ENCODE measurements around the gene ZNF771. TPM values are rescaled to one million over a fixed set of nuclear protein-coding genes. Genes with fewer than 3 reads are reported as not detected.
A peak's percentile ranks its signal among the peaks of the same experiment; 100 is the strongest.

The ZNF771 gene
- total RNA-seq, 2 donors from 2014 or later = 32.3 to 36.3 TPM

GRCh38 chr16:30368122-30368791, 39.1 kb upstream of the ZNF771 start:
- Histone ChIP-seq H3K4me3 (peak overlapping the region; percentile 68 to 83), H3K27me3 (replicated peaks; ENCODE audit: insufficient read depth) (no peaks in the 10 kb centered on the region), H3K9me3 (no peaks in the 10 kb centered on the region), H3K36me3 (no peaks in the 10 kb centered on the region), H3K4me1 (replicated peaks) (peaks cover 19% of the 10 kb centered on the region), H3K27ac (peak overlapping the region in 1 of 2 donors; percentile 74)
- no peak for TF ChIP-seq POLR2AphosphoS5 (IDR thresholded peaks at IDR 0.05)
- no peak for TF ChIP-seq CTCF (IDR thresholded peaks at IDR 0.05)
- TF ChIP-seq POLR2A (IDR thresholded peaks at IDR 0.05) = no peak
- no peak for DNase-seq (ENCODE audit: low spot score)
- intact Hi-C loops (cut with DNase I) = no loop called here
- 3% methylated on average over 8 of the region's 8 CpGs for WGBS

- no peaks in the 10 kb centered on the region for H3K36me3 ChIP-seq
- no peak for TF ChIP-seq POLR2A (IDR thresholded peaks at IDR 0.05)
- intact Hi-C loops (cut with DNase I) = no loop called here
- no peak for DNase-seq (ENCODE audit: low spot score)
- H3K4me1 ChIP-seq (replicated peaks) = peaks cover 19% of the 10 kb centered on the region
- 11% methylated on average over 4 of the region's 4 CpGs for WGBS
- H3K27ac ChIP-seq = peak overlapping the region; percentile 74 to 85
- no peaks in the 10 kb centered on the region for H3K27me3 ChIP-seq (replicated peaks; ENCODE audit: insufficient read depth)
- H3K9me3 ChIP-seq = no peaks in the 10 kb centered on the region
- H3K4me3 ChIP-seq = peak overlapping the region; percentile 68 to 83
These were observed 38.7 kb upstream of the ZNF771 start for GRCh38 chr16:30368792-30369090.

GRCh38 chr16:30369091-30369937, 38.1 kb upstream of the ZNF771 start:
- TF ChIP-seq POLR2A (IDR thresholded peaks at IDR 0.05) = no peak
- TF ChIP-seq POLR2AphosphoS5 (IDR thresholded peaks at IDR 0.05) = peak; percentile 5
- DNase-seq (ENCODE audit: low spot score) = no peak
- Histone ChIP-seq H3K36me3 (no peaks in the 10 kb centered on the region), H3K27me3 (replicated peaks; ENCODE audit: insufficient read depth) (no peaks in the 10 kb centered on the region), H3K9me3 (no peaks in the 10 kb centered on the region), H3K27ac (peak overlapping the region; percentile 74 to 85), H3K4me1 (replicated peaks) (peaks cover 19% of the 10 kb centered on the region), H3K4me3 (peak overlapping the region; percentile 68 to 83)
- intact Hi-C loops (cut with DNase I) = no loop called here
- under 1% methylated on average over 32 of the region's 45 CpGs for whole genome bisulfite sequencing

DNA sequence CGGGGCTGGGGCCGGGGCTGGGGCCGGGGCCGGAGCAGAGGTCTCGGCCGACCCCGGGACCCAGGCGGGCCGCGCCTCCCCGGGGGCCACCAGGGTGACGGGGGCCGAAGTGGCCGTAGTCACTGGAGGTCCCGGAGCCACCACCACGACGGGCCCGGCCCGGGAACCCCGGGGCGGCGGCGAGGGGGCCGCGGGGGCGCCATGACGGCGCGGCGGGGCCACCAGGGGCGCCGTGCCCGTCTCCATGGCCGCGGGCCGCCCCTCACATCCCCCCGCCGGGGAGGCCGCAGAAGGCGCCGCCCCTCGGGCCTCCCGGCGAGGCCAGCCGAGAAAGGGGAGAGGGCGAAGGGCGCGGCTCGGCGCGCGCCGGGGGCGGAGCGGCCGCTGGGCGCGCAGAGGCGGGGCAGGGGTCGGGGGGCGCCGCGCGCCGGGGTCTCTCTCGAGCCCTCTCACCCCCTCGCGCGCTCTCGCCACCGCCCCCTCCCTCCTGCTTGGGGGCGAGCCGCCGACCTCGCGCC, 37.4 kb upstream of the ZNF771 start:
- Histone ChIP-seq H3K27me3 (replicated peaks; ENCODE audit: insufficient read depth) (no peaks in the 10 kb centered on the region), H3K27ac (peak overlapping the region; percentile 74 to 85), H3K9me3 (no peaks in the 10 kb centered on the region), H3K4me1 (replicated peaks) (peaks cover 19% of the 10 kb centered on the region), H3K36me3 (no peaks in the 10 kb centered on the region), H3K4me3 (peak overlapping the region; percentile 68 to 83)
- intact Hi-C loops (cut with DNase I) = loop anchor here (10.0 kb wide), 1 partner anchor 275 kb away; the partner anchor contains the start of genes TBX6 and YPEL3
- peak in 1 of 4 experiments; percentile 3 for TF ChIP-seq CTCF (IDR thresholded peaks at IDR 0.05)
- no peak for TF ChIP-seq POLR2AphosphoS5 (IDR thresholded peaks at IDR 0.05)
- no peak for TF ChIP-seq POLR2A (IDR thresholded peaks at IDR 0.05)
- no peak for DNase-seq (ENCODE audit: low spot score)
- 2% methylated on average over 43 of the region's 76 CpGs for WGBS

GRCh38 chr16:30370456-30371247, 36.8 kb upstream of the ZNF771 start, which contains the start of gene TBC1D10B:
Gene TBC1D10B, minus strand, starts transcription at chr16:30370494. Its CDS starts 311 bp downstream, at chr16:30370183.
- intact Hi-C loops (cut with DNase I) = loop anchor here (10.0 kb wide), 1 partner anchor 276 kb away; the partner anchor contains the start of genes TBX6 and YPEL3

More at GRCh38 chr16:30370456-30371247, 36.8 kb upstream of the ZNF771 start, which contains the start of gene TBC1D10B:
- Histone ChIP-seq H3K9me3 (no peaks in the 10 kb centered on the region), H3K27ac (peak within 1 kb of the TSS; percentile 89 to 90), H3K27me3 (replicated peaks; ENCODE audit: insufficient read depth) (no peaks in the 10 kb centered on the region), H3K4me3 (peak within 1 kb of the TSS; percentile 68 to 83), H3K4me1 (replicated peaks) (peaks cover 19% of the 10 kb centered on the region), H3K36me3 (no peaks in the 10 kb centered on the region)
- TF ChIP-seq POLR2A (IDR thresholded peaks at IDR 0.05) = peak; percentile 78
- TF ChIP-seq POLR2AphosphoS5 (IDR thresholded peaks at IDR 0.05) = peak; percentile 89
- TF ChIP-seq CTCF (IDR thresholded peaks at IDR 0.05) = peak in 2 of 4 experiments; percentile 43 to 75
- WGBS = under 1% methylated on average over 40 of the region's 40 CpGs
- peak; percentile 99 for DNase-seq (ENCODE audit: low spot score)

Measured in prostate gland (tissue), 2 donors.